HG03521 (cell line): ENCODE data around the gene PUM2.
"Not testable (repeated sequence)": the region's sequence is repeated elsewhere in the genome, so short reads cannot be mapped to it uniquely, and the experiment has no call there.

Source experiments
- ATAC-seq: cut with Tn5 transposase; IDR thresholded peaks from one replicate; pipeline ENCODE4 v1.9.1; 2021; ENCODE audit warnings: mild to moderate bottlenecking, moderate library complexity; ENCODE audit not compliant: unreplicated experiment

Gene PUM2

DNA sequence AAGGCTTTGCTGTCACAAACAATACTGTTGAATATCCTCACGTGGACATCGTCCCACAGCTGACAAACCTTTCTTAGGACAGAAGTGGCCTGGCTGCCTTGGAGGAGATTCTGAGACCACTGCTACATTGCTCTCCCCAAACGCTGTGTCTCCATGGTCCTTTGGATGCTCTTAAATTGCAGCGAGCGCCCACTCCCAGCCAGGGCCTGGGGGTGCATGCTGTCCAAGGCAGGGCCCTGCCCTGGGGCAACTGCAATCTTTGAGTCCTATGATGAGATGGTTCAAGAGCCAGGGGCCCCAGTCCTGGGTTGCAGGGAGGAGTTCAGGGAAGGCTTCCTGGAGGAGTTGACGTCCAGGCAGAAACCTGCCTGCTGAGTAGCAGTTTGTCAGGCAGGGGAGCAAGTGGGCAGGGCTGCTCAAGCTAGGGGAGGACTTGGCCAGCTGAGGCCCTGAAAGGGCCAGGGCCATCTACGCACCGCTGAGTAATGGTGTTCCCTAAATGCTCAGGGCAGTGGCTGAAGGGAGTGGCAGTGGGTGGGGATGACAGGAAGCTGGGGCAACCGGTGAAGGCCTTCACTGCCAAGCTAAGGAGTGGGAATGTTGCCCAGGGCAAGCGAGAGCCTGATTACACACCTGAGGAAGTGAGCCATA is 114.9 kb downstream of the PUM2 start:
- ATAC-seq = no peak

DNA sequence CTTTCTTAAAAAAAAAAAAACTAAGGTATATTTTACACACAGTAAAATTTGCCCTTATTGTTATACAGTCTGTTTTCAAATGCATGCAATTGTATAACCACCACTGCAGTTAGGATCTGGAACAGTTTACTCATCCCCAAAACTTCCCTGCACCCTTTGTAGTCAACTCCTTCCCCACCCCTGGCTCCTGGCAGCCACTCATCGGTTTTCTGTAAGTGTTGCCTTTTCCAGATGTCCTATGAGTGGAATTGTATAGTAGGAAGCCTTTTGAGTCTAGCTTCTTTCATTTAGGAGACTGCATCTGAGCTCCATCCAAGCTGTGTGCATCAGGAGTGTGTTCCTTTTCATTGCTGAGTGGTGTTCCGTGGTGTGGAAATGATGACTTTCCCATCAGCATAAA is 116.0 kb downstream of the PUM2 start:
- not testable (repeated sequence) for ATAC-seq

DNA sequence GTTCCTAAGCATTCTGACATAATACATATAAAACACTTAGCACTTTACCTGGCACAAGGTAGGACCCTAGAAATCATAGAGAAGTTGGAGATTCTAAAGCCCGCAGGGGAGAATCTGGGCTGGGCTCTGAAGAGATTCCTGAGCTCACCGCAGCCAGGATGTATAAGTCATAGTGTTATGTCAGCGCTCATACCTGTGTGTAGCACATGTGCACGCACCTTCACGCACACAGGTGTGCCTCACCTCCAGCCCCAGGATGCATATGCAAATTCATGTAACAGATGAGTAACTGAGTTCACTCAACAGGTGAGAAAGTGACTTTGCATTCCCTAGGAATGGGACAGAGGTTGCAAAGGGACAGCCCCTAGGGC is 117.8 kb downstream of the PUM2 start:
- ATAC-seq = no peak

DNA sequence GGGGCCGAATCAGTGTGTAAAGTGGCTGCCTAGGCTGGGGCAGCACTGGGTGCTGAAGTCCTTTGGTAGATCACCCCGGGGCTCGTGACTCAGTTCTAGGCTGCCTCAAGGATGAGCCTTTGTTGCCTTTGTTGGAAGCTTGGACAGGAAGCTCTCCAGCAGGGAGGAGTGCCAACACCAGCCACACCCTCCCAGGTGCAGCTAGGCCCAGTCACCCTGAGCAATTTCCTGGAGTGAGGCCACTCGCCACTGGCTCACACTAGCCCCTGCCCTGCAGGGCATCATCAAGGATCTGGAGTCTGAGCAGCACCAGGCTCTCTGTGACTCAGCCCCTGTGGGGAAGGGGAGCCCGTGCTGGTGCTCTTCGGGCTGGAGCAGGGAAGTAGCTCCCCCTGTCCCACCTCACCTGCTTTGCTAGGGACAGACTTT is 119.0 kb downstream of the PUM2 start:
- no peak for ATAC-seq

DNA sequence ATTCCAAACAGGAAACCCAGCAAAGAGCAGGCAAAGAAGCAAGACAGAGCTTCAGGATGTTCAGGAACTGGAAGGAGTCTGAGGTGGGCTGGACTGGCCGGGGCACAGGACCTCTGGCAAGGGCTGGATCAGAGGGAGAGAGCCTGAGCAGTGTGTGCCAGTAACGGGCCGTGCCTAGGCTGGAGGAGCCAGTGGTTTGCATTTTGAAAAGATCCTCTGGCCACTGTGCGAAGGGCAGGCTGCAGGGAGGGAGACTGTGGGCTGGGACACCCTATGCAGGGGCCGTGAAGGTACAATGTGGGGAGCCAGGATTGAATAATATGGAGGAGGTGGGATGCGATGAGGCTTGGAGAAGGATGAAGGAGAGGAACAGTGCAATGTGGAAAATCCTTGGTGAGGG is 119.5 kb downstream of the PUM2 start:
- no peak for ATAC-seq

DNA sequence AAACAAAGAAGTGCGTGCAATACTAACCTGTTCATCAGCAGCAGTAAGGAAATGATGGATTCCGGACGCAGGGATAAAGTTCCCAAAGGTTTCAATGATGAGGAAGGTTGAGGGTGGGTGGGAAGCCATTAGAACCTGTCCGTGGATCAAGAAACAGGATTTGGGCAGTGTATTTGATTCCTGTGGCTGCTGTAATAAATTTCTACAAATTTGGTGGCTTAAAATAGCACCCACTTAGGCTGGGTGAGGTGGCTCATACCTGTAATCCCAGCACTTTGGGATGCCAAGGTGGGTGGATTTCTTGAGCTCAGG is 120.6 kb downstream of the PUM2 start:
- ATAC-seq = no peak

DNA sequence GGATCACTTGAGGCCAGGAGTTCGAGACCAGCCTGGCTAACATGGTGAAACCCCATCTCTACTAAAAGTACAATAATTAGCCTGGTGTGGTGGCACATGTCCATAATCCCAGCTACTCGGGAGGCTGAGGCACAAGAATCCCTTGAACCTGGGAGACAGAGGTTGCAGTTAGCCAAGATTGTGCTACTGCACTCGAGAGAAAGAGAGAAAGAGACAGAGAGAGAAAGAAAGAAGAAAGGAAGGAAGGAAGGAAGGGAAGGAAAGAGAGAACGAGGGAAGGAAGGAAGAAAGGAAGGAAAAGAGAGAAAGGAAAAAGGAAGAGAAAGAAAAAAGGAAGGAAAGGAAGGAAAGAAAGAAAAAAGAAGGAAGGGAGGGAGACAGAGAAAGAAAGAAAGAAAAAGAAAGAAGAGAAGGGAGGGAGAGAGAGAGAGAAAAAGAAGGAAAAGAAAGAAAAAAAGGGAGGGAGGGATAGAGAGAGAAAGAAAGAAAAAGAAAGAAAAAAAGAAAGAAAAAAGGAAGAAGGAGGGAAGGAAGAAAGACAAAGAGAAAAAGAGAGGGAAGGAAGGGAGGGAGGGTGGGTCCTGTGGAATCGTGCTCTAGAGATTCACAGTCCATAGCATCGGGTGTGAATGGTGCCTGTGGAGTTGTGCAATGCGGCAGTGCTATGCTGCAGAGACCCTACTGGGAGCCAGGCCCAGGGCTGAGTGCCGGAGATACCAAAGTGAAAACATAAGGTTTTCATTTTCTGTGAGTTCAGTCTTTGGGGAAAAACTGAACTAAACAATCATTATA is 121.1 kb downstream of the PUM2 start:
- ATAC-seq = no peak

DNA sequence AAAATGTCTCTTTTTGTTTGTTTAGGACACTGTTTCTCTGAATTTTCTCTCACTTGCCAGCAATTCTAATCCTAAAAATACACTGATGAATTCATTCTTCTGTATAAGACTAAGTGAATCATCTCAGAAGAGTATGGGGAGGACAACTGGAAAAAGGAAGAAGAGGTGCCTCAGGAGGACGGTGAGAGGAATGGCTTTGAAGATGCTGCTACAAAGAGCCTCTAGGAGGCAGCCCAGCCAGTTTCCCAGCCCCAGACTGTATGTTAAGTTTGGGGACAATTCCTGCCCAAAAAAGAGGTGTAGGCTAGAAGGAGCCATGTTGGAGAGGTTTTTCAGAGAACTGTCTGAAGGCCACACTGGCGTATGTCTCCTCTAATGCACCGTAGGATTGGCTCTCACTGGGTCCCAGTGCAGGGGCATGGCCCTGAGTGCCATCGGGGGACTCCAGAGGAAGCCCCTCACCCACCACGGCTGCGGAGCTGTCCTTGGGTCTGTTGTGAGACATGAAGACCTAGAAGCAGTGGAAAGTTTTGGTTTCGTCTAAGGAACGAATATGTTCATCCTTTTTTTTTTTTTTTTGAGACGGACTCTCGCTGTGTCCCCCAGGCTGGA is 122.6 kb downstream of the PUM2 start:
- no peak for ATAC-seq

DNA sequence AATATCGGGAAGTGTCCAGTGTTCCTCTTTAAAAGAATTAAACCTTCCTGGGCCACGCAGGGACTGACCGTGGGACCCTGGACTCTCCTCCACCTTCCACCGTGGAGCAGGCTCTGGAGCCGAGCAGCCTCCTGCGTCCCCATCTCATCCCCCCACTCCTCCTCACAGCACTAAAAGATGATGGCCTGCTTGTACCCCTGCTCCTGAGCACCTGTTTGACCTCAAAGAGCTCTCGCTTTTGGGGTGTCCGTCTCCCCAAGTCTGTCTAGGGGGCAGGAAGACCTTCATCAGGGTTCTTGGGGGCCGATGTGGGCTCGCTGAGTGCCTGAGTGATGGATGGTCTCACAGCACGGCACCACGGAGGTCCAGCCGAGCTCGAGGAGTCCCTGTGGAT is 124.5 kb downstream of the PUM2 start:
- no peak for ATAC-seq

DNA sequence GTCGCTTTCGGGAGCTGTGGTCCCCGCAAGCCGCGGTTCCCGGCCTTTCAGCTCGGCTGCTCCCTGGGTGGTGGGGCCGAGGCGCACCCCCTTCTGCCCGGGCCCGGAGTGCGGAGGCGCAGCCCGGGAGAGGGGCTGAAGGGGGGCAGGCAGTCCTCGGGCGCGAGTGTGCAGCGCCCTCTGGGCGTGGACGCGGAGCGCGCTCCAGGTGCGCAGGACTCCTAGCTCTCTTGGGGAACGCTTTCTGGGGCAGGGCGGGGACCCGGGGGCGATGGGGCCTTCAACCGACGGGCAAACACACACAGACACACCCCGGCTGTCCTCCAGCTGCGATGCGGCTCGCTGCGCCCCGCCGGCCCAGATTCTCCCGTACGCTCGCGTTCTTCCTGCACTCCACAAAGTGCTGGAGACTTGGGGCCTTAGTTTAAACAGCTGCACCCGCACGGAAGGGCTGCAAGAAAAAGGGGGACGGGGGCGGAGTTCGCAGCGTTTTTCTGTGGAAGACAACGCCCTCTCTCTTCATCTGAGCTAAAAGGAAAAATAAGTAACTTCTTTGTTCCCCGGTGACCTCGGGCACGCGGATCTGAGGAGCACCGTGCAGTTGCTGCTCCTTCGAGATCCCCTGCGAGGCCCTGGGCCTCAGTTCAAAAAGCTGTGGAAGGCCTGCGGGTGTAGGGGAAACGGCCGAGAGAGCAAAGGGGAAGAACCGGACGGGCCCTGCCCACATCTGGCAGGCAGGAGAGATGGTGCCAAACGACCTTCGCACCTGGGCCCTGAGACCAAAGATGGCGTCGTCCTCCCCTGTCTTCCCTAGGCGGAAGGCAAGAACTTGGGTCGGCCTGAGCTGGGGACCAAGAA is 125.1 kb downstream of the PUM2 start:
- peak; percentile 47 for ATAC-seq

DNA sequence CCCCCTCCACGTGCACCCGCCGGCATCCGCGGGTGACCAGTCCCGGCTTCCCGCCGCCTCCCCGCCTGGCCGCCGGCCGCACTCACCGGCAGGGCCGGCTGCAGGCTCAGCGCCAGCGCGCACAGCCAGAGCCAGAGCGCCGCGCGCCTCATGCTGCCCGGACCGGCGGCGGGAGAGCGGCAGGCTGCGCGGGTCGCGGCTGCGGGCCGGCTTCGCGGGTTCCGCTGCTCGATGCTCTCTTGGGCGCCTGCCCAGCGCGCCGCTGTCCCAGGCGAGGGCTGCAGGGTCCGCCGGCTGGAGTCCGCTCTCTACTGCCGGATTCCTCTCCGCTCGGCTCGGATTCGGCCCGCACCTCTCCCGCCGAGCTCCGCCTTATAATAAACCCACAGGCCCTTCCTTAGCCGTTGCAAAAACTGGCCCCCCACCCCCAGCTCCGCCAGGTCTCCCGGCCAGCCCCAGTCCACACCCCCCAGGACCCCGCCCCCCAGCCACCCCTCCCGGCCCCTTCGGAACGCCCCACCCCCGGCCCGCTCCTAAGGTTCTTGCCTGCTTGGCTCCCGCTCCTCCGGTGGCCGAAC is 125.8 kb downstream of the PUM2 start, which contains the start of gene SDC1:
TSS of gene SDC1 (minus strand) at position 415 of the 578 bp plus-strand sequence. CDS start at position 152, 263 bp downstream.
- ATAC-seq = peak; percentile 10

DNA sequence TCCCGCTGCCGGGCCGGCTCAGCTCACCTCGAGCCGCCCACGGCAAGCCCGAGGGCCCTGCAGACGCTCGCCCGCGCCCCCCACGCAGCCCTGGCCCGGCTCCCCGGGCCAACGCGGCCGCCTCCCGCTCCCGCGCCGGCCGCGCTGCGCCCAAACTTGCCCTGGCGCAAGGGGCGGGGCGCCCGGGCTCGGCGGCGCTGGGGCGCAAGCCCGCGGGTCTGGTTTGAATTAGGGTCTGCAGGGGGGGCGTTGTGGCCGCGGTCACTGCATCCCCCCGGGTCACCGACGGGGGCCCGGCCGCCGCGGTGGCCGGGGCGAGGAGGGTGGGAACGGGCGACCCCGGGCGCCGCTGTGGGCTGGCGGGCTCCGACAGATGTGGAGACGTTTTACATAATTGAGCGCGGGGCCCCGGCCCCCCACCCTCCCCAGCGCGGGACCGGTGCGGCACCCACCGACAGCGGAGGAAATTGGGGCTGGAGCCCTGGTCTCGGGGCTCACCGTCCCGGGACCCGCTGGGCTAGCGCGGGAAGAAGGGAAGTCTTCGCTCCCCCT is 126.4 kb downstream of the PUM2 start:
- peak; percentile 30 for ATAC-seq

DNA sequence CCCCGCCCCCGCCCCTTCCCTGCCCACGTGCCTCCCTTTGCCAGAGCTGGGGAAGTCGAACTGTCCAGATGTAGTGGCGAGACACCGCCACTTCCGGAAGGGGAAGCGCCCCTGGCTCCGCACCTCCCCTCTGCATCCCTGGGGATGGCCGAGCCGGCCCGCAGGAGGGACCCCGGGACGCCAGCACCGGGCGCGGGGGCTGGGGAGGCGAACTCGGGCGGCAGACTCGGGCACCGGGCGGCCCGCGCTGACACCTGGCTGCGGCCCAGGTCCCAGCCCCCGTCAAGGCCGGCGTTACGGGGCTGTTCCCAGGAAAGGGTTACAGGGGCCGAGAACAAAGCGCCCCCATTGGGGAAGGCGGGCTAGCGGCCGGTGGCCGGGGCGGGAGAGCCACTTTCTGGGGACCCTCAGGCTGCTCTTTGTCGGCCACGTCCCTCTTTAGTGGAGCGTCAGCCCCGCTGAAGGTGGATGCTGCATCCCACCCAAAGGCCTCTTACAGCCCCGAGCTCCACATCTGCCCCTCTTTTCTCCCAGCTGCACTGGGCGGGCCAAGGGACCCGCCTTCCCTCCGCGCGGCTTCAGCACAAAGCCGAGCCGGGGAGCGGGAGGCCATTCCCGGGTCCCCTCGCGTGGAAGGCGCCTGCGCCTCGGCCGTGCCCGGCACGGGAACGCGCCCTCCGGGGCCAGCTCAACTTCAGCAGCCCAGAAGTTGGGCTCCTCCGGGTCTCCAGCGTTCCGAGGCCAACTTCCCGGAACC is 127.1 kb downstream of the PUM2 start:
- peak; percentile 14 for ATAC-seq

DNA sequence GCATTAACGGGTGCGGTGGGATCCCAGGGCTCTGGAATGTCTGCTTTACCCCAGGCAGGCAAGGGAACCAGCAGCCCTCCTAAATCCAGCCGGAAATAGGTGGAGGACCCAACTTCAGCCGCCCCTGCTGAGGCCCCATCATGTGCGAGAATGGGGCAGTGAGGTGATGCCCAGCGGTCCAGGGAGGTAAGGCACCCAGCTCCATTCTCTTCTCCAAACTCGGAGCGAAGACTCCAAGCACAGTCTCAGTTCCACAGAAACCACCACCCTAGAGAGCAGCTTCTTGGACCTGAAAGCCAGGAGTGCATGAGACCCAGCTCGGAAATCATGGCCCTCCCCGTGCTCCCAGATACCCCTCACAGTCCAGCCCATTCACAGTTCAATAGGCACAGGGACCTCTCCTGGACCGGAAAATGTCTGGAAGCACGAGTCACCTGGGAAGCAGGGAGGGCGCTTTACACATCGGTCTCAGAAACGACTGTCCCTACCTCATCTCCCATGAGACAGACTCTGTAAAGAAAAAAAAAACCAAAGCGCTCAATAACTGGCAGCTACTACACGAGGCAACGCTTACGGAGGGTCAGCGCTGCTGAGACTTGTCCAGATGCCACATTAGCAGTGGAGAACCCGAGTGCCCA is 127.8 kb downstream of the PUM2 start:
- ATAC-seq = no peak

DNA sequence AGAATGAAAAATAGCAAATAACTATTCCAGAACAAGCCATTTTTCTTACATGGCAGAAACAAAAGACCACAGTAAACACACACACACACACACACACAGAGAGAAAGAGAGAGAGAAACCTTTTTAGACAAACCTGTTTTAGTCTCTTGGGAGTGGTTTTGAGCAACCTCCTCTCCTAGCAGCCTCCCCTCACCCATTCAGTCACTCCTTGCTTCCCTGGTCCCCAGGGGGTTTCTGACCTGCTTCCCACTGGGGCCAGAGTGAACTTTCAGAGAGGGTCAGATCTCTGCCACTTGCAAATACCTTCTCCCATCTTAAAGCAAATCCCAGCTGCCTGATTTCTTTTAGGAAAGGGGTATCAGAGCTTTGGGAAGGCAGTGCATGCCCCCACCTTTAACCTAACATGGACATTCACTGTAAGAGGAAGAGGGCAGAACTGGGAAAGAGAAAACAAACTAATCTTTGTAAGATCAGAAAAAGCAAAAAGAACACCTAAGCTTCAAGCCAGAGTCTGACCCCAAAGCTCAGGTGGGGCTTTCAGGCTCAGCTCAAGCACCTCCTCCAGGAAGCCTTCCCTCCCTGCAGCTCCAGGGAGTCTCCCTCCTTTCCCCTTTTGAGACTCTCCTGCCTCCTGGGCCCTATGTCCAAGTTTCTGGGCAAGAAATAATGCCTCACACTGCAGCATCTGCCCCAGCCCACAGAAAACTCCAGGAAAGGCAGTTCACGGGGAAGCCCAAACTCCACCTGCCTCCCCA is 128.5 kb downstream of the PUM2 start:
- no peak for ATAC-seq

DNA sequence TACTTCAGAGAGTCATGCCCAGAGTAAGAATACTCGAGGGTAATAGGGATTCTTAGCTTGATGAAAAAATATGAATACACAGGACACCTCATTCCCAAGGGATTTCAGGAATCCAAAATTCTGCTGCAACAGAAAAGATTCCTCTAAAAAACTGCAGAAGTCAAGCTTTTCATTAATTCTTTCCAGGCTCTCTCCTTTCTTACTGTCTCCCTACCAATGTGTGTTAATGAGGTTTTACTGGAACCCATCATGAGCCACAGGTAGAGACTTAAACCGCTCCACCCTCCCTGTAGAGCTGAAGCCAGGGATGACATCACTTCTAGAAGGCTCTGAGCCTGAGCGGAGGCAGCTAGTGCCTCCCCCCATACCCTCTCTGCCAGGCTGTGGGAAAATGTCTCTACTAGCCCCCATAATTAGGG is 129.1 kb downstream of the PUM2 start:
- no peak for ATAC-seq

DNA sequence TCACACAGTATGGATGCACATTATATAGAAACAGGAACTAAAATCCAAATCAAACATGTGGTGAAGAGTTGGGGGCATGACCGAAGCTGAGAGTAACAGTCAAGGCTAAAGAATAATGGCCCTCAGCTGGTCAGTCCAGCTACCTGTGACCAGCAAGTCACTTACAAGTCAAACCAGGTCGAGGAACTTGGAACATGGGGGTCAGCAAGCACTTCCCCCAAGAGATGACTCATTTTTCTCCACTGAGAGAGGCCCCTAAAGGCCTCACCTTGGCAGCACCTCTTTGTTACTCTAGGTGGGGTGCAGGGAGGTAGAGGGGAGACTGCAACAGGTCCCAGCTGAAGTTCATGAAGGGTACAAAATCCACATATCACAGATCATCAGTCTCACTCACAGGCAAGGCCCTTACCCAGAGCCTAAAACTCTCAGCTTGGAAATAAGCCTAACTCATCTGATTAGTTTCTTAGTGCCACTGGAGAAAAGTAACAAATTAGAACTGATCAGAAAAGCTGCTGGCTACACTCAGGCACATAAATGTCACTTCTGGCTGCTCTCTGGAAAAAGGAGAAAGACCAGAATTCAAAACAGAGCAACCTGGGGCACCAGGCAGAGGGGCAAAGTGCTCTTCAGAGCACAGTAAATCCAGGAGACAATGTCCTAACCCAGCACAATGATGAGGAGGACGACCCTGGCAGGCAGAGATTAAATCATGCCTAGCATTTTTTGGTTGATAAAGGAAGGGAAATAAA is 129.7 kb downstream of the PUM2 start:
- no peak for ATAC-seq

DNA sequence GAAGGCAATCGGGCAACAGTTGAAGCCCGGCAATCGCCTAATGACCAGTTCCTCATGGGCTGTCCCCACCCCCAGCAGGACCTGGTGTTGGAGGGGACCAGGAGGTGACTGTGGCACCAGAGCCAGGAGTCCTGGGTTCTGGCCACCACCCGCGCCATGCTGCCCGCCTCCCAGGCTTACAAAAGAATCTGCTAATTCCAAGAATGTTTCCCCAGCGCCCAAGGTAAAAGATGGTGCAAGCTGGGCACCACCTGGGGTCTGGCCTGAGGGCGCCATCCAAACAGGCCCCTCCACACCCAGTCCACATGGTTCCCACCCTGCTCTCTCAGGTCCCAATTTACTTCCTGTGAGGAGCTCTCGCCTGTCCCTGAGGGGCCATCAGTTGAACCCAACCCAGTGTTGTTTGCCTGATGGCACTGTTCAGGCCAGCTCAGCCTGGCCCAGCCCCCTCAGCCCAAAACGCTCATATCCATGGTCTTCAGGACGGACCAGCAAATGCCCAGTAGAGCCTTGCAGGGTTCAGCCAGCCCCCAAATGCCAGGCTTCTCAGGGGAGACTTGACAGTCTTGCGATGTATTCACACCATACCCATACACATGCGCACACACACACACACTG is 130.8 kb downstream of the PUM2 start:
- ATAC-seq = no peak
